Endothelial cell of umbilical vein (primary cell): Measurements from ENCODE around the gene HMG20A. TPM values are rescaled to one million over a fixed set of nuclear protein-coding genes. Genes with fewer than 3 reads are reported as not detected.

Experiments used
- BruUV-seq: library from RNA; stranded (reverse); fragments of 400-500 nt; replicated peaks from 2 replicates; lab custom pipeline; 2021; lab: Mats Ljungman, UMichigan
- CTCF ChIA-PET: fragments of 300-600, 350-600 bp; sonication (Branson Sonifier 250); formaldehyde crosslinking; loops from one replicate; lab custom pipeline; 2021; ENCODE audit warnings: antibody characterized with exemption, inconsistent platforms; lab: Charles Lee
- POLR2A ChIA-PET: fragments of 300-600, 350-600 bp; sonication (Branson Sonifier 250); formaldehyde crosslinking; loops from one replicate; lab custom pipeline; 2021; ENCODE audit warnings: antibody characterized with exemption, inconsistent platforms; lab: Charles Lee
- DNase-seq: peaks from one replicate; pipeline ENCODE4 v3.0.0-alpha.2; 2011; ENCODE audit warnings: low read depth, low spot score
- FAIRE-seq: peaks from 2 replicates; lab custom pipeline; 2011; peaks lifted over from hg19 to GRCh38; lab: Jason Lieb, UNC
- H2AFZ ChIP-seq: 2 replicates; pipeline ENCODE4 v1.6.0; 2012; ENCODE audit warnings: low read depth, low read length, control low read depth, inconsistent platforms
- H3K27ac ChIP-seq: 2 replicates; pipeline ENCODE4 v1.5.1; 2011; ENCODE audit warnings: low read depth, mild to moderate bottlenecking, control low read depth, low read length, moderate library complexity; ENCODE audit not compliant: insufficient read depth
- H3K27me3 ChIP-seq, 2 experiments: 2 replicates each; pipeline versions ENCODE4 v1.6.0 to v1.6.1; 2011; ENCODE audit warnings: low read length in 2 of 2, mixed read lengths in 1 of 2; ENCODE audit not compliant: control insufficient read depth in 2 of 2, insufficient read depth in 2 of 2
- H3K36me3 ChIP-seq, 2 experiments: 2 replicates in 1 of 2; 3 replicates in 1 of 2; pipeline ENCODE4 v1.5.1; 2011; ENCODE audit warnings: low read length in 2 of 2, mild to moderate bottlenecking in 1 of 2, moderate library complexity in 1 of 2; ENCODE audit not compliant: control insufficient read depth in 2 of 2, insufficient read depth in 2 of 2; ENCODE audit errors: extremely low read depth in 1 of 2
- H3K4me1 ChIP-seq: 3 replicates; pipeline ENCODE4 v1.5.1; 2011; ENCODE audit warnings: mild to moderate bottlenecking, low read length; ENCODE audit not compliant: control insufficient read depth, insufficient read depth; ENCODE audit errors: extremely low read depth
- H3K4me2 ChIP-seq: 2 replicates; pipeline ENCODE4 v1.6.1; 2011; ENCODE audit warnings: low read length, control low read depth, mixed read lengths; ENCODE audit not compliant: insufficient read depth
- H3K4me3 ChIP-seq, 3 experiments: fragments of 200-600 bp in 1 of 3; sonication (generic), shearing (Covaris generic) in 1 of 3; replicated peaks in 1 of 3; 2 replicates each; pipeline ENCODE4 v1.5.1; 2011 to 2016; ENCODE audit warnings: control low read depth in 3 of 3, low read length in 3 of 3, mild to moderate bottlenecking in 2 of 3, inconsistent platforms in 1 of 3, low read depth in 1 of 3, moderate library complexity in 1 of 3; ENCODE audit not compliant: insufficient read depth in 1 of 3
- H3K79me2 ChIP-seq: 2 replicates; pipeline ENCODE4 v1.6.0; 2012; ENCODE audit warnings: low read length, inconsistent platforms; ENCODE audit not compliant: control insufficient read depth, insufficient read depth
- H3K9ac ChIP-seq: replicated peaks from 2 replicates; pipeline ENCODE3; 2011; ENCODE audit warnings: low read length, control low read depth; ENCODE audit not compliant: insufficient read depth; ENCODE audit errors: extremely low read depth
- H3K9me1 ChIP-seq: replicated peaks from 3 replicates; pipeline ENCODE4 v1.6.0; 2011; ENCODE audit warnings: mild to moderate bottlenecking, low read length; ENCODE audit not compliant: control insufficient read depth, insufficient read depth; ENCODE audit errors: extremely low read depth
- H3K9me3 ChIP-seq: replicated peaks from 2 replicates; pipeline ENCODE4 v1.5.1; 2012; ENCODE audit warnings: low read length, inconsistent platforms; ENCODE audit not compliant: control insufficient read depth, insufficient read depth
- H4K20me1 ChIP-seq: replicated peaks from 2 replicates; pipeline ENCODE3; 2011; ENCODE audit warnings: mild to moderate bottlenecking, low read length; ENCODE audit not compliant: control insufficient read depth, insufficient read depth; ENCODE audit errors: extremely low read depth
- CTCF ChIP-seq, 2 donors: IDR thresholded peaks; 1 replicate in 1 of 2; 2 replicates in 1 of 2; pipeline ENCODE4 v1.5.1; 2011; ENCODE audit warnings: low read length in 2 of 2, mild to moderate bottlenecking in 2 of 2, moderate library complexity in 2 of 2, control low read depth in 1 of 2, inconsistent platforms in 1 of 2, low read depth in 1 of 2; ENCODE audit not compliant: insufficient read depth in 1 of 2; ENCODE audit errors: extremely low read depth in 1 of 2
- EZH2 ChIP-seq: IDR thresholded peaks from 2 replicates; pipeline ENCODE4 v1.6.1; 2012; ENCODE audit warnings: borderline replicate concordance, low read depth, mild to moderate bottlenecking, moderate library complexity, low read length, inconsistent platforms; ENCODE audit not compliant: severe bottlenecking
- FOS ChIP-seq: IDR thresholded peaks from 2 replicates; pipeline ENCODE4 v1.6.1; 2011; ENCODE audit warnings: mild to moderate bottlenecking, low read length, moderate library complexity, borderline replicate concordance; ENCODE audit not compliant: insufficient read depth
- GATA2 ChIP-seq: IDR thresholded peaks from 2 replicates; pipeline ENCODE4 v1.7.0; 2011; ENCODE audit warnings: low read depth, mild to moderate bottlenecking, moderate library complexity, mixed read lengths, low read length; ENCODE audit not compliant: insufficient read length, insufficient read depth
- JUN ChIP-seq: IDR thresholded peaks from 2 replicates; pipeline ENCODE4 v1.6.1; 2011; ENCODE audit warnings: borderline replicate concordance, low read depth; ENCODE audit not compliant: insufficient read length, insufficient read depth
- MAX ChIP-seq: IDR thresholded peaks from 2 replicates; pipeline ENCODE4 v1.6.1; 2011; ENCODE audit not compliant: insufficient read depth, insufficient read length
- MYC ChIP-seq: IDR thresholded peaks from one replicate; pipeline ENCODE4 v1.6.1; 2011; ENCODE audit warnings: mild to moderate bottlenecking, low read depth, low read length
- POLR2A ChIP-seq: IDR thresholded peaks from 2 replicates; pipeline ENCODE4 v1.6.1; 2012; ENCODE audit warnings: low read depth, mild to moderate bottlenecking, control low read depth, low read length
- POLR2AphosphoS5 ChIP-seq: IDR thresholded peaks from 2 replicates; pipeline ENCODE4 v1.6.1; 2012; ENCODE audit warnings: low read depth, mild to moderate bottlenecking, control low read depth, low read length, moderate library complexity; ENCODE audit not compliant: insufficient read depth
- dilution Hi-C: fragments of 300-500 bp; cut with MboI; formaldehyde crosslinking; loops from one replicate; pipeline ENCODE4 v1.15.0; 2019; ENCODE audit warnings: low sequenced_read_pairs; ENCODE audit not compliant: extremely low pct_ligation_motif_present
- intact Hi-C: fragments of 100-400 bp; cut with micrococcal nuclease; formaldehyde crosslinking; loops from one replicate; pipeline ENCODE4 v1.10.0; 2022
- polyA plus RNA-seq, 4 experiments: library from polyadenylated mRNA; depleted of rRNA in 3 of 4; stranded (reverse) in 3 of 4; unstranded in 1 of 4; fragments of >200 nt; gene quantifications; 2 replicates each; pipeline versions ENCODE4 v1.2.1 to v1.2.3, GENCODE V29; 2011 to 2012; ENCODE audit warnings: missing spikeins in 1 of 4
- total RNA-seq: library from RNA; stranded (reverse); gene quantifications from 2 replicates; pipeline ENCODE4 v1.2.3, GENCODE V29; 2021

HMG20A gene
- total and polyA plus RNA-seq, 2 donors (not counting 3 experiments of a cell fraction or from before 2014, with no cell fraction given) = 35.8 to 44.0 TPM

GRCh38 chr15:77511869-77512268 is 91.2 kb downstream of the HMG20A start:
- intact Hi-C loops (no loop called here), dilution Hi-C loops (no loop called here)
- Histone ChIP-seq H2AFZ (no peak overlapping the region), H4K20me1 (no peaks in the 10 kb centered on the region), H3K27ac (no peak overlapping the region), H3K4me1 (peaks cover 24% of the 10 kb centered on the region), H3K27me3 (no peaks in the 10 kb centered on the region), H3K9me1 (no peaks in the 10 kb centered on the region), H3K4me2 (no peak overlapping the region), H3K9me3 (no peaks in the 10 kb centered on the region), H3K4me3 (no peak overlapping the region), H3K9ac (no peak overlapping the region), H3K36me3 (no peaks in the 10 kb centered on the region), H3K79me2 (no peaks in the 10 kb centered on the region)
- ChIA-PET CTCF (interaction anchor here (1.0 kb wide), 1 partner anchor 31 kb away, joined by 3 read pairs; no protein-coding TSS in a partner anchor), POLR2A (no interaction called here)
- BruUV-seq = no TSS peak
- TF ChIP-seq FOS (no peak), POLR2A (no peak), MAX (no peak), MYC (no peak), POLR2AphosphoS5 (no peak), JUN (no peak), GATA2 (no peak), CTCF (IDR thresholded peaks at IDR 0.05; ENCODE audit: extremely low read depth in 1 of 2, insufficient read depth in 1 of 2, low read depth in 1 of 2, low read length in 2 of 2) (no peak), EZH2 (no peak)
- DNase-seq (no peak), FAIRE-seq (peak; percentile 77)
